Thoracic aorta (tissue), 2 donors: ENCODE measurements around the gene MAN2A2. TPM values are rescaled to one million over a fixed set of nuclear protein-coding genes. Genes with fewer than 3 reads are reported as not detected.

Source experiments
- ATAC-seq: fragments of 150-250 bp; one replicate; pipeline ENCODE4 v1.8.0; 2017; ENCODE audit warnings: low read depth; ENCODE audit not compliant: insufficient number of reproducible peaks, low FRiP score
- DNase-seq: peaks from one replicate; pipeline ENCODE4 v3.0.0-alpha.2; 2020; ENCODE audit warnings: low spot score
- H3K27ac ChIP-seq, 2 donors: fragments of 200-600 bp; sonication (generic); 1 replicate in 1 of 2; 2 replicates in 1 of 2; pipeline ENCODE4 v1.5.1; 2016; ENCODE audit warnings: mild to moderate bottlenecking in 2 of 2, moderate library complexity in 2 of 2
- H3K27me3 ChIP-seq: fragments of 200-600 bp; sonication (generic); replicated peaks from 2 replicates; pipeline ENCODE4 v1.6.0; 2016; ENCODE audit warnings: mild to moderate bottlenecking; ENCODE audit not compliant: insufficient read depth
- H3K36me3 ChIP-seq: fragments of 200-600 bp; sonication (generic); one replicate; pipeline ENCODE4 v1.5.1; 2016
- H3K4me1 ChIP-seq, 2 donors: fragments of 200-600 bp; sonication (generic); 1 replicate in 1 of 2; 2 replicates in 1 of 2; pipeline versions ENCODE4 v1.5.1 to v1.6.0; 2016; ENCODE audit warnings: low read depth in 2 of 2, mild to moderate bottlenecking in 1 of 2; ENCODE audit not compliant: control insufficient read depth in 1 of 2
- H3K4me3 ChIP-seq: fragments of 200-600 bp; sonication (generic); 2 replicates; pipeline ENCODE4 v1.5.1; 2016; ENCODE audit warnings: mild to moderate bottlenecking
- H3K9me3 ChIP-seq: fragments of 200-600 bp; sonication (generic); 2 replicates; pipeline ENCODE4 v1.5.1; 2016
- total RNA-seq, 2 donors: library from RNA; depleted of rRNA; stranded (reverse); fragments of >200 nt; gene quantifications; one replicate each; pipeline versions ENCODE4 v1.1.0 to v1.2.3, GENCODE V29; 2016
- TF ChIP-seq, protein P1 (sequence below): fragments of 200-600 bp; sonication (generic); IDR thresholded peaks from one replicate; pipeline ENCODE4 v1.5.1; 2019; ENCODE audit warnings: antibody characterized with exemption

Gene MAN2A2
- total RNA-seq, 2 donors from 2014 or later = 59.7 to 68.4 TPM

DNA sequence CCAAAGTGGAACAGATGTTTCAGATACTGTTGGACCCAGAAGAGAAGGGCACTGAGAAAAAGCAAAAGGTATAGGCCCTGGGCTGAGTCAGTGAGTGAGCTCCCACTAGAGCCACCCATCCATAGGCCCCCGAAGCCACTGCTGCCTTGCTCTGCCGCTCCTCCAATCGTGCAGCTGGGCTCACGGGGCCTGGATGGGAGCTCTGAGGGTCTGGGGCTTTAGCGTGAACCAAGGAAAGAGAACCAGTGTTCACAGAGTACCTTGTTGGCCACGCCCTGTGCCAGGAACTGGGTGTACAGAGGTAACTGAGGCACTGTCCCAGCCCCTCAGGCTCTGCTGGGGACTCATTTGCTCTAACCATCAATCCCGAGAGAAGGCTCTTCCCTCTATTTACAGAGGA lies 36.7 kb downstream of the MAN2A2 start:
- TF ChIP-seq, protein P1, sequence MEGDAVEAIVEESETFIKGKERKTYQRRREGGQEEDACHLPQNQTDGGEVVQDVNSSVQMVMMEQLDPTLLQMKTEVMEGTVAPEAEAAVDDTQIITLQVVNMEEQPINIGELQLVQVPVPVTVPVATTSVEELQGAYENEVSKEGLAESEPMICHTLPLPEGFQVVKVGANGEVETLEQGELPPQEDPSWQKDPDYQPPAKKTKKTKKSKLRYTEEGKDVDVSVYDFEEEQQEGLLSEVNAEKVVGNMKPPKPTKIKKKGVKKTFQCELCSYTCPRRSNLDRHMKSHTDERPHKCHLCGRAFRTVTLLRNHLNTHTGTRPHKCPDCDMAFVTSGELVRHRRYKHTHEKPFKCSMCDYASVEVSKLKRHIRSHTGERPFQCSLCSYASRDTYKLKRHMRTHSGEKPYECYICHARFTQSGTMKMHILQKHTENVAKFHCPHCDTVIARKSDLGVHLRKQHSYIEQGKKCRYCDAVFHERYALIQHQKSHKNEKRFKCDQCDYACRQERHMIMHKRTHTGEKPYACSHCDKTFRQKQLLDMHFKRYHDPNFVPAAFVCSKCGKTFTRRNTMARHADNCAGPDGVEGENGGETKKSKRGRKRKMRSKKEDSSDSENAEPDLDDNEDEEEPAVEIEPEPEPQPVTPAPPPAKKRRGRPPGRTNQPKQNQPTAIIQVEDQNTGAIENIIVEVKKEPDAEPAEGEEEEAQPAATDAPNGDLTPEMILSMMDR = no peak
- no peaks in the 10 kb centered on the region for H3K9me3 ChIP-seq
- peaks cover 56% of the 10 kb centered on the region for H3K36me3 ChIP-seq
- H3K4me1 ChIP-seq = peaks cover 7 to 15% of the 10 kb centered on the region in 2 donors
- no peaks in the 10 kb centered on the region for H3K27me3 ChIP-seq
- no peak overlapping the region for H3K27ac ChIP-seq
- H3K4me3 ChIP-seq = no peak overlapping the region
- no peak for DNase-seq
- no peak for ATAC-seq

DNA sequence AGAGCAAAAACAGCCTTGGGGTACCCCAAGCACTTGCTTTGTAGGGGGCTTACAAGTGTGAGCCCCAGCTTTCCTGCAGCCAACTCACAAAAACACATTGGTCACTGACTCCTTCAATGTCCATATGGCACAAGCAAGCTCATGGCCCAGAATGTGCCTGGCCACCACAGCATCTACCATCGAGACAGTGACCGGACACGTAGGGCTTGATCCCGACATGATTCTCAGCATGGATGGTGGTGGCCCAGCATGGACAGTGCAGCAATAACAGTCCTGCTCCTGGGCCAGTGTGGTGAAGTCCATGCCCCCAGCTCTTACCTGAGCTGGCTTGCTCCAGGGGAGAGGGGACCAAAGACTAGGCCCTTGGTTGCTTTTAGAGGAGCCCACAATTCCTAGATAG lies 37.9 kb downstream of the MAN2A2 start:
- Histone ChIP-seq H3K4me3 (no peak overlapping the region), H3K36me3 (peaks cover 63% of the 10 kb centered on the region), H3K4me1 (peaks cover 4 to 9% of the 10 kb centered on the region in 2 donors), H3K27ac (no peak overlapping the region), H3K9me3 (no peaks in the 10 kb centered on the region), H3K27me3 (no peaks in the 10 kb centered on the region)
- TF ChIP-seq, protein P1 = no peak
- DNase-seq (no peak), ATAC-seq (no peak)

DNA sequence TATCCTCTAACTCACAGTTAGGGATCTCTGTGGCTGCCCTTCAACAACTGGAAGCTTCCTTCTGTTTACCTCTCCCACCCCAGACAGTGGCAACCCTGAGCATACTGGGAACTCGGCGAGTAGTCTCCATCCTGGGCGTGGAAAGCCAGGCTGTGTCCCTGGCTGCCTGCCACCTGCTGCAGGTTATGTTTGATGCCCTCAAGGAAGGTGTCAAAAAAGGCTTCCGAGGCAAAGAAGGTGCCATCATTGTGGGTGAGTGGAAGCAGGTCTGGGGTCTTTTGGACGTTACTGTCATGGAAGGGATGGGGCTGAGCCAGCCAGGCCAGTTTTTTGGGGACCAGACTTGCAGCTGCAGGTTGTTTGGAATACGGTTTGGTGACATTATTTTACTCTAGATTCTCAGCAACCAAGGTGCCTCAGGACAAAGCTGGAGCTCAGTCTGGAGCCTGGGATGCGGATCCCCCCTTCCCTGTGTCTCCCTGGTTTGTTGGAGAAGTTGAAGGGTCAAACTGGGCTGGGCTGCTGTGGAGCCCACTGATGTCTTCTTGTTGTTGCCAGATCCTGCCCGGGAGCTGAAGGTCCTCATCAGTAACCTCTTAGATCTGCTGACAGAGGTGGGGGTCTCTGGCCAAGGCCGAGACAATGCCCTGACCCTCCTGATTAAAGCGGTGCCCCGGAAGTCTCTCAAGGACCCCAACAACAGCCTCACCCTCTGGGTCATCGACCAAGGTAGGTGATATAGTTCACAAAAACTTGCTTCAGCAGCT lies 39.4 kb downstream of the MAN2A2 start:
- no peak overlapping the region for H3K27ac ChIP-seq
- H3K9me3 ChIP-seq = no peaks in the 10 kb centered on the region
- no peak for DNase-seq
- no peak overlapping the region for H3K4me3 ChIP-seq
- TF ChIP-seq, protein P1 = no peak
- no peaks in the 10 kb centered on the region for H3K4me1 ChIP-seq
- peaks cover 70% of the 10 kb centered on the region for H3K36me3 ChIP-seq
- H3K27me3 ChIP-seq = no peaks in the 10 kb centered on the region
- ATAC-seq = no peak

DNA sequence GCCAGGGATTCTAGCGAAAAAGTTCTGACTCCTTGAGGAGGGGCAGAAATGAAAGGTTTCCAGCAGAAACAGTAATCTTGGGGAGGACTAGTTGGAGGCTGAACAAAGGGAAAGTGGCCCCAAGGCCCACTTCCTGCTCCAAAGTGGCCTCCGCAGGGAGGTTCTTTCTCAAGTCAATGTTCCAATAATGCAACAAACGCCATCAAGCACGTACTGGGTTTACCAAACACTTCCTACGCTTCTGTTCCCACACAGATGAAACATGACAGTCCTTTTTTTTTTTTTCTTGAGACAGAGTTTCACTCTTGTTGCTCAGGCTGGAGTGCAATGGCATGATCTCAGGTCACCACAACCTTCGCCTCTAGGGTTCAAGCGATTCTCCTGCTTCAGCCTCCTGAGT lies 42.0 kb downstream of the MAN2A2 start:
- Histone ChIP-seq H3K9me3 (no peaks in the 10 kb centered on the region), H3K27ac (no peak overlapping the region), H3K36me3 (peaks cover 80% of the 10 kb centered on the region), H3K4me3 (no peak overlapping the region), H3K4me1 (no peaks in the 10 kb centered on the region), H3K27me3 (no peaks in the 10 kb centered on the region)
- no peak for ATAC-seq
- TF ChIP-seq, protein P1 = no peak
- DNase-seq = no peak

DNA sequence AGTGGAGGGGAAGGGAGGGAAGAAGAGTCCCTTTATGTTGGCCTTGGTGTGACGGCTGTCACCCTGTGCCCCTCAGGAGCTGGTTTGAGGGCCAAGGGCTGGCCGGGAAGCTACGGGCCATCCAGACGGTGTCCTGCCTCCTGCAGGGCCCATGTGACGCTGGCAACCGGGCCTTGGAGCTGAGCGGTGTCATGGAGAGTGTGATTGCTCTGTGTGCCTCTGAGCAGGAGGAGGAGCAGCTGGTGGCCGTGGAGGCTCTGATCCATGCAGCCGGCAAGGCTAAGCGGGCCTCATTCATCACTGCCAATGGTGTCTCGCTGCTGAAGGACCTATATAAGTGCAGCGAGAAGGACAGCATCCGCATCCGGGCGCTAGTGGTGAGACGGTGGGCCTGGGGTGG lies 43.4 kb downstream of the MAN2A2 start:
- H3K36me3 ChIP-seq = peaks cover 79% of the 10 kb centered on the region
- no peak for ATAC-seq

More for the DNA sequence above, 43.4 kb downstream of the MAN2A2 start:
- Histone ChIP-seq H3K4me1 (no peaks in the 10 kb centered on the region), H3K4me3 (no peak overlapping the region), H3K9me3 (no peaks in the 10 kb centered on the region), H3K27me3 (no peaks in the 10 kb centered on the region), H3K27ac (no peak overlapping the region)
- TF ChIP-seq, protein P1 = no peak
- no peak for DNase-seq
